ENCODE data around the gene ADRA1B. TPM values are rescaled to one million over a fixed set of nuclear protein-coding genes. Genes with fewer than 3 reads are reported as not detected.

The ADRA1B gene
- total RNA-seq, 2 experiments from 2014 or later = not detected

- ChIA-PET CTCF (no interaction called here), POLR2A (no interaction called here)
These were observed 1.7 kb downstream of the ADRA1B start for GRCh38 chr5:159917994-159918393.

GRCh38 chr5:159921721-159922120, 5.4 kb downstream of the ADRA1B start:
- ChIA-PET POLR2A (no interaction called here), CTCF (no interaction called here)

DNA sequence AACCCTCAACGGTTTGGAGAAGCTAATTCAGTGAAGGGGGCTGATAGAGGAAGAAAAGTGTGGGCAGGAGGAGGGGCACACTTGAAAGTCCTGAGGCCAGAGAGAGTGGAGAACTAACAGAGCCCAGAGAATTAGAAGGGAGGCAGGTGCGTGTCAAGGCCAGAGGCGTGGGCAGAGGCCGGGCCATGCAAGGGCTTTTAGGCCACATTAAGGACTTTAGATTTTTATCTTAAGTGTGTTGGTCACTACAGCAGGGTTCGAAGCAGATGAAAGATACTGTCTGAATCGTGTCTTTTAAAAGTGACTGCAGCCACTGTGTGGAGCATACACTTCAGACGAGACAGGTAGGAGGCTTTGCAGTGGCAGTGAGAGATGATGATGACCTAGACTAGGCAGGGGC, 6.7 kb downstream of the ADRA1B start:
- ChIA-PET CTCF (no interaction called here), POLR2A (no interaction called here)

GRCh38 chr5:159928122-159928909, 12.0 kb downstream of the ADRA1B start:
- ChIA-PET CTCF (no interaction called here), POLR2A (no interaction called here)

DNA sequence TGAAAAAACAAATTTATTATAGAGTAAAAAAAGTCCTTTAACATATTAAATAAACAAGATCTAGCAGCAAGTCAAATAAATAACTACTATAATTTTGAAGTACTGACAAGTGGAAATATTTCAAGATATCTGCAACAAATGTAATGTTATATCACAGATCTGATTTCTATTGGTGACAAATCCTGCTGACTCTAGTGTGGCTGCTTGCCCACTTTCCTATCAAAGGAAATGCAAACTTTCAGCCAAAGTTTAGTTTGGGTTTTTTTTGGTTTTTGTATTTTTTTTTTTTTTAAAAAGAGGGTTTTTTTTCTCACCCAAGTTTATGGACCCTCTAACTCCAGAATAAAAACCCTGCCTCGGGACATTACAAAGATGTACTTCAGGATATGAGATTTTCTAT, 12.9 kb downstream of the ADRA1B start:
- POLR2A ChIA-PET = no interaction called here
- CTCF ChIA-PET = no interaction called here

- ChIA-PET POLR2A (no interaction called here), CTCF (no interaction called here)
These were observed 17.5 kb downstream of the ADRA1B start for GRCh38 chr5:159933531-159934485.

GRCh38 chr5:159935946-159936345, 19.7 kb downstream of the ADRA1B start:
- ChIA-PET POLR2A (no interaction called here), CTCF (no interaction called here)

DNA sequence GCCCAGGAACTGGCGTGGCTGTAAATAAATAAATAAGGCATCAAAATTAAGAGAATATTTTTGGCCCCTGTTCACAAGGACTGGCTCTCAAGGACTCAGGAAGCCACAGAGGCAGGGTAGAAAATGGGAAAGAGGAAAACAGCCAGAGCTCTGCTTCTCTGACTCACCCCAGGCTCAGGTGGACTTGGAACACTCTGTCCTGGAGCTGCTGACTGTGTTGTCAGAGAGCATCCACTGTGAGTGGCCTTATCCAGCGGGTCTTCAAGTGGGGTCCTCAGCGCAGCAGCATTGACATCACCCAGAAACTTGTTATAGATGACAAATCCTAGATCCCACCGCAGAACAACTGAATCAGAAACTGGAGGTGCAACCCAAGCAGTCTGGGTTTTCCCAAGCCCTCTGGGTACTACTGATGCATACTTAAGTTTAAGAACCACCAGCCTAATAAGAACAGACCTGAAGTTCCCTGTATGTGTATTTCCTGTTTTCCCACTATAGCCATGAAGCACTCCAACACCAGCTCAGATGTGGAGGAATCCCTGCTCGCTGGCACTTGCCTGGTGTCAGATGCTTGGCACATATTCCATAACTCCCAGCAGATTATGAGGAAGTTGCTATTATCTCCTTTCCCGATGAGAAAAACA, 20.5 kb downstream of the ADRA1B start:
- ChIA-PET POLR2A (no interaction called here), CTCF (no interaction called here)

DNA sequence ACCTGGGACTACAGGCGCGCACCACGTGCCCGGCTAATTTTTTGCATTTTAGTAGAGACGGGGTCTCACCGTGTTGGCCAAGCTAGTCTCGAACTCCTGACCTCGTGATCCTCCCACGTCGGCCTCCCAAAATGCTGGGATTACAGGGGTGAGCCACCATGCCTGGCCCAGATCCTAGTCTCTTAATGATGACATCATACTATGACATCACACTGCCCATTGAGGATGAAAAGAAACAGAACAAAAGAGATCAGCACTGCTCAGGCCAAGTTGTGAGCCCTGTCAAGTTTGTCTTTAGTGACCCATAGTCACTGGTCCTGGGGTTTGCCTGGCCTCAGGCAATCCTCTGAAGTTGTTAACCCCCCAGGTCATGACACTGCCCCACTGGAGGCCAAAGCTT, 21.3 kb downstream of the ADRA1B start:
- ChIA-PET CTCF (no interaction called here), POLR2A (no interaction called here)

DNA sequence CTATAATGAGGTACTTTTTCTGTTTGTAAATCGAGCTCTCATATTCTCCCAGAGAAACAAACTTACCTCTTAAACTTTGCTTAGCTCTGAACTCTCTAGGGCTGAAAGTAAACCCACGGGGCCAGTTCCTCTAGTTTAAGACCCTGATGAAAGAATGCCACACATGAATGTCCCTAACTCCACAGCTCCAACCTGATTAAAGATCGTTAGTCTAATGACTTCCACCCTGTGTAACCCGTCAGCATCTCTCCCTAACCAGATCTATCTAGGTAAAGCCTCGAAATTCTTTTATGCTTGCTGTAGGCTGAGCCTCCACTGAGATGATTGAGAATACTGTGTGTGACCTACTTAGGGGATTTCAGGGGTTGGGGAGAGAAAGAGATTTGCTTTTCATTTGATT, 27.0 kb downstream of the ADRA1B start:
- POLR2A ChIA-PET = no interaction called here
- CTCF ChIA-PET = no interaction called here

DNA sequence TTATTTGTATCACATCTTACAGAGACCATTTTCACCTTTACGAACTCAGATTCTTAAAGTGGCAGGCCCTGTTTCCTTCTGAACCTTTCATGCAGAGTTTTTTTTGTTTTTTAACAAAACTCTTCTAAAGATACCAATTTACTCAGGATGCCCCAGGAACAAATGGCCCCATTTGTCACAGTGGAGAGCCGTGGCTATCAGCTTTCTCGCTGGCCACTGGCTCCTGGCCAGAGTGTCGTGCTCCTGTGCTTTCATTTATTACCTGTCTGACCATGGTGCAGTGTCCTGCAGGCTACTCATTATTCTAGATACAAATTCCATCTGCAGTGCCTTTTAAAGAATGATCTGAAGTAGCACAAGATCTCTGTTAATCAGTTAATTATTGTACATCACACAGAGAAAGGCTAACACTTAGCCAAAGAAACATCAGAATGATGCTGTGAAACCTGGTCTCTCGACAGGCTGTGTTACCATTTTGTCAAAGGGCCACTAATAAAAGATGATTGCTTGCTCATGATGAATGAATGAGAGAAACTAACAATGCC, 27.8 kb downstream of the ADRA1B start:
- CTCF ChIA-PET = no interaction called here
- POLR2A ChIA-PET = no interaction called here

- POLR2A ChIA-PET = no interaction called here
- CTCF ChIA-PET = no interaction called here
These were observed 29.1 kb downstream of the ADRA1B start for GRCh38 chr5:159945359-159945758.

DNA sequence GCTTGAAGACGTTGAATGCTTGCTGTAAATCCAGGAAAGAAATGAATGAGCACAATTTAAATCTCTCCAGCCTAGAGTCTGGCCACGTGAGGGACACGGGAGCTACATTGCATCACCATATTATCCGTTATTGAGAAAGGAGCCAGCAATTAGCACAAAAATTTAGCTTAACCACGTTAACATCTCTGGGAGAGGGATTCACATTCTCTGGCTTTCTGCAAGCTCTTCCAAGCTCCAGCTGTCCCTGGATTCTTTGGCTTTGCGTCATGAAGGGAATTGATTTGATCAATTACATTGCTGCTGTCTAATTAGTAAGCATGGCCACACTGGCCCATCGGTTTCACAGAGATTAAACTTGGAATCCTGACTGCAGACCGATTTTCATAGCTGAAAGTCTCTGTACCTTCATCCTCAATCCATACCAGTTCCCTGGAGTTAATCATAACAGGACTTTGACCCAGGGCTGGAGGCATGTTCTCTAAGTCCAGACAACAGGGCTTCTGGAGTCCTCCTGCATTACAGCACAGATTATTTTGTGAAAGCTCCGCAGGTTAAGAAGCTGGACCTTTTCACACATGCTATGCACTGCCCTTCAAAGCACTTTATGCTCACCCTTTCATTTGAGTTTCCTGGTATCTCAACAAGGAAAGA, 31.6 kb downstream of the ADRA1B start:
- ChIA-PET CTCF (interaction anchor here (0.6 to 0.8 kb wide), 2 partner anchors 40 to 413 kb away, joined by 3 read pairs; no protein-coding TSS in a partner anchor), POLR2A (no interaction called here)

DNA sequence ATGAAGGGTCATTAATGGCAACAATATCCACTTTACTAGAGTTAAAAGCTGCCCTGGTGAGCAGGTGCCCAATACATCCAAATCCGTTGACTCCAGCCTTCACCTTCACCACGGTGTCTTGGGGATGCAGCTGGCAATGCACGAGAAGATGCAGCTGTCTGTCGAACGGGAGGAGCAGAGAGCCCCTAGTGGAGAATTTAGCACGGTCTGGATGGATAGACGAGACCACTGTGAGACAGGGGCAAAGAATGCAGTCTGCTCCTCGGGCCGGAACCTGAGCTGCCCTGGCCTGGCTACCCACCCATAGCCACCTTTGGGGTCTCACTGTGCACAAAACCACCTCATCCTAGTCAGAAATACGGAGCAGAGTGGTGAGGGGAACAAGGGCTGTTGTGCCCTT, 35.1 kb downstream of the ADRA1B start:
- POLR2A ChIA-PET = no interaction called here
- CTCF ChIA-PET = interaction anchor here (0.6 kb wide), 1 partner anchor 410 kb away, joined by 3 read pairs; no protein-coding TSS in a partner anchor

GRCh38 chr5:159951834-159952233, 35.6 kb downstream of the ADRA1B start:
- POLR2A ChIA-PET = no interaction called here
- CTCF ChIA-PET = no interaction called here

DNA sequence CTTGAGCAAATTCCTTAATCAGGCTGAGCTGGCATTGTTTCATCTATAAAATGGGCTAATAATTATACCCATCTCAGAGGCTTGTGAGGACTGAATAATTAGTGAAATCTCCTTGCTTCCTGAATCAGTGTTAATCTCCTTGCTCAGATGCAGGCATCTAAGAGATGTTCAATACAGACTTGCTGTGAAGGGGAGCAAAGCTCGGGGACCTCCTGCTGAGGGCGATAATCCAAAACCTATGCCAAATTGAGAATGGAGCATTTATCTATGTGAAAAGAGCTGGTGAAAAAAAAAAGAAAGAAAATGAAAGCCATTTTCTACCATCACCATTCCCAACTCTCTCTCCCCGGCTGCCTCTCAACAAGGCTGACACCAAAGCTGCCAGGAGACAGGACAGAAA, 37.3 kb downstream of the ADRA1B start:
- POLR2A ChIA-PET = no interaction called here
- CTCF ChIA-PET = no interaction called here

DNA sequence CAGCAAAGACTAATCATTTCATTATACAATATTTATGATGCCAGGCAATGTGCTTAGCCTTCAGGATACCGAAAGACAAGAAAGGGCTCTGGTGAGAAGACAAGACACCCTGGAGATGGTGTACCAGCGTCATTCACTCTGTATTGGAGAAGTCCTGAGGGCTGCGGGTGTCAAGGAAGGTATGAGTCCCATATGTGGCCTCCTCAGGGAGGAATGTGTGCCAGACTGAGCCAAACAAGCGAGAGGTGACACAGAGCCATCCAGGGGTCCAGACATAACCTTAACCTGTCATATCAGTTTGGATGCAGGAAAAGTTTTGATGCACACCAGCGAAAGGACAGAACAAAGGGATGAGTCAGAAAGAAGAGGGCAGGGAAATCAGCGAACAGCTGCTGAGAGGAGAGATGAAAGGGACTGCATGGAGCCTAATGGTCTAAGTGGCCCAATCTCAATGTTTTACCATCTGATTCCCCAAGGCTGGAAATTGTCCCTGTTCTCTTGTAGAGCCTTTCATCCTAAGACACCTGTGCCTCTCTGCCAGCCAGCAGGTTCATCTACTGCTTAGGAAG, 38.9 kb downstream of the ADRA1B start:
- CTCF ChIA-PET = no interaction called here
- POLR2A ChIA-PET = no interaction called here

DNA sequence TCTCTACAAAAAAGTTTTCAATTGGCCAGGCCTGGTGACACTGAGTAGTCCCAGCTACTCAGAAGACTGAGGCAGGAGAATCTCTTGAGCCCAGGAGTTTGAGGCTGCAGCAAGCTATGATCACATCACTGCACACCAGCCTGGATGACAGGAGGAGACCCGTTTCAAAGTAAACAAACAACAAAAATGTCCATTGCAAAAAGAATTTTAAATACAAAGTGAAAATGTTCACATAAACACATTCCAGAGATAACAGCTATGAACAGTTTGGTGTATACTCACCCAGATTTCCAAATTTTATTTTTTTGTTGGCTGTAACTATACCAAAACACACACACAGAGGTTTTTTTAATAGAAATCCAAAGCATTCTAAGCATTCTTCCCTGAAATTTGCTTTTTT, 39.8 kb downstream of the ADRA1B start:
- ChIA-PET POLR2A (no interaction called here), CTCF (no interaction called here)

DNA sequence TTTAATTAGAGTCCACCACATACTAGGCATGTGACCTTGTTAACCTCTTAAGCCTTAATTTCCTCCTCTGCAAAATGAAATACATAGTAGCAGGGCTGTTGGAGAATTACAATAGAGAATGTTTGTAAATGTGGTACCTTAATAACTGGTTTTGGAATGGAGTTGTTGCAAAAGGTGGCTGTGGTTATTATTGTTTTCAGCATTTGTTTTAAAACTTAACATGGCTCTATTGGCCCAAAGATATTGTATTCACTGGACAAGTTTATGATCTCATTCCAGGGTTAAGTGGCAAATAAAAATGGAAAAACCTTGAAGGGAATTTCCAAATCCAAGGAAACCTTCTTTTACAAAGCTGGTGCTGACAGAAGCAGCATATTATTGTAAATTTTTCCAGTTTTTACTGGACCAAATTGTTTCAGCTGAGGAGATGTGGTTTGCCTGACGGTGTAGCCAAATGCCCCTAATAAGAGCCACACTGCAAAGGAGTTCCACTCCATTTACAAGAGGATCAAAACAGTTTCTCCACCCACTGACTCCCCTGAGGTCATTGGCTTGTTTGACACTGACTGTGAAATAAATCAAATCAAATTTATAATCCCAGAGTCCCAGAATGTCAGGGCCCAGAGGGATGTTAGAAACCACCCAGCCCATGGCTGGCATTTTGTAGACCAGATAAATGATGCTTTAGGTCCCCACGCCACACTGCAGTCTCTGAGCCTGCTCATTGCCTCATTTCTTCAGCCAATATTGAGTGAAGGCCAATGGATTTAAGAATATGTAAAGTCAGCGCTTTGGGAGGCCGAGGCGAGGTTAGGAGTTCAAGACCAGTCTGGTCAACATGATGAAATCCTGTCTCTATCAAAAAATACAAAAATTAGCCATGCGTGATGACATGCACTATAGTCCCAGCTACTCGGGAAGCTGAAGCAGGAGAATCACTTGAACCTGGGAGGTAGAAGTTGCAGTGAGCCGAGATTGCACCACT, 45.2 kb downstream of the ADRA1B start:
- POLR2A ChIA-PET = no interaction called here
- CTCF ChIA-PET = no interaction called here
